Measurements from ENCODE around the gene NACC2. TPM values are rescaled to one million over a fixed set of nuclear protein-coding genes. Genes with fewer than 3 reads are reported as not detected.
A peak's percentile ranks its signal among the peaks of the same experiment; 100 is the strongest.

Gene NACC2
- total RNA-seq, 1 experiment from 2014 or later, result 22.0 TPM

- no peaks in the 10 kb centered on the region for H3K27me3 ChIP-seq (replicated peaks; ENCODE audit: control insufficient read depth, insufficient read depth, low read length)
- Mint-ChIP-seq H3K27ac (ENCODE audit: unreplicated experiment) (no peak overlapping the region), H3K9me3 (ENCODE audit: unreplicated experiment) (no peaks in the 10 kb centered on the region), H3K27me3 (ENCODE audit: insufficient read depth, unreplicated experiment) (peaks cover 3% of the 10 kb centered on the region), H3K4me1 (ENCODE audit: low read depth, unreplicated experiment) (no peaks in the 10 kb centered on the region), H3K36me3 (ENCODE audit: insufficient read depth, unreplicated experiment) (no peaks in the 10 kb centered on the region), H3K4me3 (ENCODE audit: unreplicated experiment) (no peak overlapping the region)
- ChIA-PET POLR2A (no interaction called here), CTCF (interaction anchor here (0.6 kb wide), 1 partner anchor 1702 kb away, joined by 3 read pairs; no protein-coding TSS in a partner anchor)
- H3K4me3 ChIP-seq (ENCODE audit: low read depth, low read length), result no peak overlapping the region
- no peaks in the 10 kb centered on the region for H3K36me3 ChIP-seq (ENCODE audit: control insufficient read depth, insufficient read depth, low read length)
- no peak for DNase-seq
- no peaks in the 10 kb centered on the region for H3K9me3 ChIP-seq
- intact Hi-C loops (cut with micrococcal nuclease; ENCODE audit: unreplicated experiment), result no loop called here
- TF ChIP-seq CTCF (IDR thresholded peaks at IDR 0.05; ENCODE audit: insufficient read depth in 1 of 2, low read depth in 1 of 2, low read length in 1 of 2, severe bottlenecking in 1 of 2, unreplicated experiment in 1 of 2), result no peak
- no peaks in the 10 kb centered on the region for H3K4me1 ChIP-seq
- BruUV-seq (replicated peaks), result no TSS peak
Measured at GRCh38 chr9:135976944-135977343, 118.1 kb downstream of the NACC2 start.

- Mint-ChIP-seq H3K27me3 (ENCODE audit: insufficient read depth, unreplicated experiment) (peaks cover 3% of the 10 kb centered on the region), H3K9me3 (ENCODE audit: unreplicated experiment) (no peaks in the 10 kb centered on the region), H3K36me3 (ENCODE audit: insufficient read depth, unreplicated experiment) (no peaks in the 10 kb centered on the region), H3K27ac (ENCODE audit: unreplicated experiment) (no peak overlapping the region), H3K4me1 (ENCODE audit: low read depth, unreplicated experiment) (no peaks in the 10 kb centered on the region), H3K4me3 (ENCODE audit: unreplicated experiment) (no peak overlapping the region)
- no peaks in the 10 kb centered on the region for H3K4me1 ChIP-seq
- intact Hi-C loops (cut with micrococcal nuclease; ENCODE audit: unreplicated experiment), result no loop called here
- no peak overlapping the region for H3K4me3 ChIP-seq (ENCODE audit: low read depth, low read length)
- no peak for TF ChIP-seq CTCF (IDR thresholded peaks at IDR 0.05; ENCODE audit: insufficient read depth in 1 of 2, low read depth in 1 of 2, low read length in 1 of 2, severe bottlenecking in 1 of 2, unreplicated experiment in 1 of 2)
- POLR2A ChIA-PET, result no interaction called here
- H3K27me3 ChIP-seq (replicated peaks; ENCODE audit: control insufficient read depth, insufficient read depth, low read length), result no peaks in the 10 kb centered on the region
- CTCF ChIA-PET, result interaction anchor here (0.6 kb wide), 1 partner anchor 1701 kb away, joined by 3 read pairs; no protein-coding TSS in a partner anchor
- DNase-seq, result no peak
- no TSS peak for BruUV-seq (replicated peaks)
- H3K9me3 ChIP-seq, result no peaks in the 10 kb centered on the region
- no peaks in the 10 kb centered on the region for H3K36me3 ChIP-seq (ENCODE audit: control insufficient read depth, insufficient read depth, low read length)
Measured at GRCh38 chr9:135976531-135976930, 118.6 kb downstream of the NACC2 start.

GRCh38 chr9:135975834-135976233 lies 119.3 kb downstream of the NACC2 start:
- Histone ChIP-seq H3K27me3 (replicated peaks; ENCODE audit: control insufficient read depth, insufficient read depth, low read length) (no peaks in the 10 kb centered on the region), H3K4me3 (ENCODE audit: low read depth, low read length) (no peak overlapping the region), H3K4me1 (no peaks in the 10 kb centered on the region), H3K36me3 (ENCODE audit: control insufficient read depth, insufficient read depth, low read length) (no peaks in the 10 kb centered on the region), H3K9me3 (no peaks in the 10 kb centered on the region)
- Mint-ChIP-seq H3K9me3 (ENCODE audit: unreplicated experiment) (no peaks in the 10 kb centered on the region), H3K4me3 (ENCODE audit: unreplicated experiment) (no peak overlapping the region), H3K27ac (ENCODE audit: unreplicated experiment) (no peak overlapping the region), H3K36me3 (ENCODE audit: insufficient read depth, unreplicated experiment) (no peaks in the 10 kb centered on the region), H3K27me3 (ENCODE audit: insufficient read depth, unreplicated experiment) (peaks cover 3% of the 10 kb centered on the region), H3K4me1 (ENCODE audit: low read depth, unreplicated experiment) (no peaks in the 10 kb centered on the region)
- no TSS peak for BruUV-seq (replicated peaks)
- intact Hi-C loops (cut with micrococcal nuclease; ENCODE audit: unreplicated experiment), result no loop called here
- DNase-seq, result peak in 1 of 2 experiments; percentile 28
- ChIA-PET CTCF (no interaction called here), POLR2A (interaction anchor here (0.6 kb wide), 1 partner anchor 241 kb away, joined by 3 read pairs; no protein-coding TSS in a partner anchor)
- peak in 1 of 2 experiments; percentile 12 for TF ChIP-seq CTCF (IDR thresholded peaks at IDR 0.05; ENCODE audit: insufficient read depth in 1 of 2, low read depth in 1 of 2, low read length in 1 of 2, severe bottlenecking in 1 of 2, unreplicated experiment in 1 of 2)

Measured in Caco-2 (cell line).